LHCN-M2 (cell line): ENCODE measurements around the gene NHSL1. TPM values are rescaled to one million over a fixed set of nuclear protein-coding genes. Genes with fewer than 3 reads are reported as not detected.
A peak's percentile ranks its signal among the peaks of the same experiment; 100 is the strongest.

Source experiments
- DNase-seq: peaks from one replicate; pipeline ENCODE4 v3.0.0-alpha.2; 2012; ENCODE audit warnings: low read depth
- total RNA-seq: library from RNA; depleted of rRNA; stranded (reverse); fragments of >200 nt; gene quantifications from 2 replicates; pipeline ENCODE4 v1.2.3, GENCODE V29; 2014

NHSL1 gene
- total RNA-seq, 1 experiment from 2014 or later, result 21.4 TPM

GRCh38 chr6:138403801-138404665 lies 95.3 kb downstream of the NHSL1 start, which contains the start of gene HEBP2:
HEBP2 (plus strand) TSS chr6:138404223; CDS start chr6:138404496, 273 bp downstream.
- peak; percentile 76 for DNase-seq

GRCh38 chr6:138403324-138403800 lies 95.9 kb downstream of the NHSL1 start:
- peak; percentile 17 for DNase-seq

GRCh38 chr6:138402838-138403187 lies 96.5 kb downstream of the NHSL1 start:
- no peak for DNase-seq

- DNase-seq, result no peak
These were observed 97.1 kb downstream of the NHSL1 start for GRCh38 chr6:138401960-138402837.

- DNase-seq, result peak; percentile 22
These were observed 99.0 kb downstream of the NHSL1 start for GRCh38 chr6:138400326-138400725.

- DNase-seq, result peak; percentile 73
These were observed 101.9 kb downstream of the NHSL1 start for GRCh38 chr6:138397128-138398122.

GRCh38 chr6:138396709-138397108 lies 102.6 kb downstream of the NHSL1 start:
- DNase-seq, result no peak

- DNase-seq, result no peak
These were observed 105.2 kb downstream of the NHSL1 start for GRCh38 chr6:138393871-138394783.

- no peak for DNase-seq
These were observed 109.7 kb downstream of the NHSL1 start for GRCh38 chr6:138389551-138389950.

GRCh38 chr6:138387577-138388368 lies 111.5 kb downstream of the NHSL1 start:
- no peak for DNase-seq

- DNase-seq, result no peak
These were observed 112.4 kb downstream of the NHSL1 start for GRCh38 chr6:138386897-138387296.

GRCh38 chr6:138383776-138384175 lies 115.5 kb downstream of the NHSL1 start:
- DNase-seq, result no peak

- no peak for DNase-seq
These were observed 116.6 kb downstream of the NHSL1 start for GRCh38 chr6:138382498-138383265.

GRCh38 chr6:138378463-138378862 lies 120.8 kb downstream of the NHSL1 start:
- no peak for DNase-seq

GRCh38 chr6:138377844-138378243 lies 121.5 kb downstream of the NHSL1 start, which contains the start of gene SMIM28:
SMIM28 (plus strand) TSS chr6:138377905; CDS start chr6:138378073, 168 bp downstream.
- no peak for DNase-seq

GRCh38 chr6:138377042-138377441 lies 122.3 kb downstream of the NHSL1 start:
- DNase-seq, result no peak

GRCh38 chr6:138374815-138375214 lies 124.5 kb downstream of the NHSL1 start:
- no peak for DNase-seq

GRCh38 chr6:138374230-138374629 lies 125.1 kb downstream of the NHSL1 start:
- DNase-seq, result no peak
